ENCODE measurements around the gene SLC25A19. TPM values are rescaled to one million over a fixed set of nuclear protein-coding genes. Genes with fewer than 3 reads are reported as not detected.

Gene SLC25A19
- total and polyA plus RNA-seq, 2 experiments from 2014 or later: 12.2 to 13.2 TPM

- Histone ChIP-seq H3K27ac (no peak overlapping the region), H3K36me3 (peaks cover 38% of the 10 kb centered on the region), H3K4me1 (ENCODE audit: low read depth) (no peaks in the 10 kb centered on the region), H3K27me3 (no peaks in the 10 kb centered on the region), H3K9me3 (ENCODE audit: low read depth) (no peaks in the 10 kb centered on the region), H3K4me3 (no peak overlapping the region)
- TF ChIP-seq CTCF (IDR thresholded peaks at IDR 0.05; ENCODE audit: low read depth, low read length): no peak
- no peak for DNase-seq (ENCODE audit: low read depth in 1 of 2, low spot score in 1 of 2)
Observed at GRCh38 chr17:75241502-75241901, 47.7 kb downstream of the SLC25A19 start.

DNA sequence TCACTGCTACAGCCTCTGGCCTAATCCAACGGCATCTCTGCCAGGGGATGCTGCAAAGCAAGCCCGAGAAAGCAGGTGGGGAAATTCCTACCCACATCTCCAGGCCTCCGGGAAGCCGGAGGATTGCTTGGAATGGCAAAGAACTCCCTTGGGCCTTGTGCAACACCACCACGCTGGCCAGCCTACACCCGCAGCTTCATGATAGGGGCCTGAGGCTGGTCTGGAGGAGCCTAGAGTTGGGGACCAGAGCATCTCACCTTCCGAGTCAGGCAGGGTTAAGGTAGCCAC is 48.1 kb downstream of the SLC25A19 start:
- Histone ChIP-seq H3K4me1 (ENCODE audit: low read depth) (no peaks in the 10 kb centered on the region), H3K27me3 (no peaks in the 10 kb centered on the region), H3K9me3 (ENCODE audit: low read depth) (no peaks in the 10 kb centered on the region), H3K4me3 (no peak overlapping the region), H3K36me3 (peaks cover 38% of the 10 kb centered on the region), H3K27ac (no peak overlapping the region)
- TF ChIP-seq CTCF (IDR thresholded peaks at IDR 0.05; ENCODE audit: low read depth, low read length): no peak
- DNase-seq (ENCODE audit: low read depth in 1 of 2, low spot score in 1 of 2): peak in 1 of 2 donors; percentile 62

DNA sequence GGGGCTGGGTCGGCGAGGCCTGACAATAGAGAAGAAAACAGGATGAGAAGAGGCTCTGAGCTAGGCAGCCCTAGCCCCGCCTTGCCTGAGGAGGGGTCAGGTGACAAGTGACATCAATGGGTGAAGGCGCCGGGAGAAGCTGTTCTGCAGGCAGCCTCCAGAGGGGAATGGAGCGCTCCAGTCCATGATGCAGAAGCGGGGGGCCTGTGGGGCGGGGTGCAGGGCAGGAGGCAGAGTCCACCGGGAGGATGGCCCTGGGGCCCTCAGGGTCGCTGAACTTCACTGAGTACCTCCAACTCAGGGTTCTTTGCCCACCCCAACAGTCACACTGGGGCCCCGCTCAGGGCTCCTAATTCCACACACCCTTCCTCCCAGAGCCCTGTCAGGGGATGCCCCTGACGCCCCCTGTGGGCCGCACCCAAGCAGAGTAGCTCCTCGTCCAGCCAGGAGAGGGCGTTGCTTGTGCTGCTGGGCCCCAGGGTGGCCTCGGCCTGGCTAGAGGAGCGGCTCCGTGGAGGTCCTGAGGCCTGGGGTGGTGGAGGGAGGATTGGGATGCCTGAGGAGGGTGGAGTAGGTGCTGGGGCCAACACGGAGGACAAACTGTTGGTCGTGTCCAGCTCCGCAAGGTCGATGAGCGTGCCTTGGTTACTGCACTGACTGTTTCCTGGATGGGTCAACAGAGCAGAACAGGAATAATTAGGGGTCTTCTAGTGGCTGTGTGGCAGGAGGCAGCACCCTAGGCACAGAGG is 48.7 kb downstream of the SLC25A19 start:
- H3K27ac ChIP-seq: peak overlapping the region; percentile 52
- DNase-seq (ENCODE audit: low read depth in 1 of 2, low spot score in 1 of 2): peak; percentile 40 to 44
- H3K4me3 ChIP-seq: no peak overlapping the region
- TF ChIP-seq CTCF (IDR thresholded peaks at IDR 0.05; ENCODE audit: low read depth, low read length): peak; percentile 75
- no peaks in the 10 kb centered on the region for H3K9me3 ChIP-seq (ENCODE audit: low read depth)
- H3K27me3 ChIP-seq: no peaks in the 10 kb centered on the region
- H3K4me1 ChIP-seq (ENCODE audit: low read depth): no peaks in the 10 kb centered on the region
- peaks cover 33% of the 10 kb centered on the region for H3K36me3 ChIP-seq

- TF ChIP-seq CTCF (IDR thresholded peaks at IDR 0.05; ENCODE audit: low read depth, low read length): no peak
- Histone ChIP-seq H3K4me3 (no peak overlapping the region), H3K27me3 (no peaks in the 10 kb centered on the region), H3K36me3 (peaks cover 34% of the 10 kb centered on the region), H3K27ac (peak overlapping the region; percentile 52), H3K4me1 (ENCODE audit: low read depth) (no peaks in the 10 kb centered on the region), H3K9me3 (ENCODE audit: low read depth) (no peaks in the 10 kb centered on the region)
- no peak for DNase-seq (ENCODE audit: low read depth in 1 of 2, low spot score in 1 of 2)
Observed at GRCh38 chr17:75239778-75240393, 49.3 kb downstream of the SLC25A19 start.

DNA sequence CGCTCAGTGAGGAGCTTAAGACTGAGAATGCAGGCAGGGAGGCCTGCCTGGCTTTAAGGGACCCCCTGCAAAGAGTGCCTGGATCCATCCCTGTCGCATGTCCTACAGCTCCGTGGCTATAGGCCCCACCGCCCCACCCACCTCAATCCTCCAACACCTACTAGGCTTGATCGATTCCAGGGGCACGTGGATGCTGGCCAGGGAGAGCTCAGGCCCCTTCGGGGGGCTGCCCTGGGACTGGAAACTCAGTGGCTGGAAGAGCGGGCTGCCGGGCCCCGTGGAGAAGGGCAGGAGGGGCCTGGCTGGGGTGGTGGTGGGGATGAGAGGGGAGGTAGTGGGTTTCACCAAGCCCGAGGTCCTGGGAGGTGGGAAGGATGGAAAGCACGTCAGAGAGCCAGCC is 50.0 kb downstream of the SLC25A19 start:
- no peaks in the 10 kb centered on the region for H3K9me3 ChIP-seq (ENCODE audit: low read depth)
- no peak for TF ChIP-seq CTCF (IDR thresholded peaks at IDR 0.05; ENCODE audit: low read depth, low read length)
- no peak for DNase-seq (ENCODE audit: low read depth in 1 of 2, low spot score in 1 of 2)
- H3K4me3 ChIP-seq: no peak overlapping the region
- H3K4me1 ChIP-seq (ENCODE audit: low read depth): no peaks in the 10 kb centered on the region
- no peak overlapping the region for H3K27ac ChIP-seq
- H3K27me3 ChIP-seq: no peaks in the 10 kb centered on the region
- peaks cover 34% of the 10 kb centered on the region for H3K36me3 ChIP-seq

Measured in cardiac muscle cell (in vitro differentiated cells and primary cell).